DND-41 (cell line): ENCODE measurements around the gene HACD2.

ENCODE experiments used
- ATAC-seq: fragments of 200-7000 bp; cut with Tn5 transposase; 3 replicates; pipeline ENCODE4 v1.9.1; 2021; ENCODE audit warnings: low read depth; ENCODE audit not compliant: insufficient read depth
- DNase-seq: peaks from one replicate; pipeline ENCODE4 v3.0.0-alpha.2; 2020
- H2AFZ ChIP-seq: 2 replicates; pipeline ENCODE4 v1.6.0; 2012; ENCODE audit warnings: low read depth, low read length
- H3K27ac ChIP-seq: 2 replicates; pipeline ENCODE4 v1.5.1; 2012; ENCODE audit warnings: low read length, inconsistent platforms
- H3K27me3 ChIP-seq: fragments of 200-600 bp; sonication (generic); 2 replicates; pipeline ENCODE4 v1.6.0; 2012; ENCODE audit warnings: low read length, mild to moderate bottlenecking, inconsistent platforms; ENCODE audit not compliant: insufficient read depth, poor library complexity
- H3K36me3 ChIP-seq: 2 replicates; pipeline ENCODE4 v1.5.1; 2012; ENCODE audit warnings: low read length, inconsistent platforms; ENCODE audit not compliant: insufficient read depth
- H3K4me1 ChIP-seq: 2 replicates; pipeline ENCODE4 v1.5.1; 2012; ENCODE audit warnings: mild to moderate bottlenecking, low read length; ENCODE audit not compliant: insufficient read depth
- H3K4me2 ChIP-seq: 2 replicates; pipeline ENCODE4 v1.6.0; 2012; ENCODE audit warnings: mild to moderate bottlenecking, moderate library complexity, low read length, inconsistent platforms; ENCODE audit not compliant: insufficient read depth
- H3K4me3 ChIP-seq, 2 experiments: fragments of 200-600 bp in 1 of 2; shearing (Covaris generic) in 1 of 2; 2 replicates each; pipeline ENCODE4 v1.5.1; 2012 to 2016; ENCODE audit warnings: inconsistent platforms in 2 of 2, low read length in 2 of 2, mild to moderate bottlenecking in 2 of 2, low read depth in 1 of 2, moderate library complexity in 1 of 2
- H3K79me2 ChIP-seq: 2 replicates; pipeline ENCODE4 v1.6.0; 2012; ENCODE audit warnings: low read length, inconsistent platforms; ENCODE audit not compliant: insufficient read depth
- H3K9ac ChIP-seq: 2 replicates; pipeline ENCODE4 v1.6.0; 2012; ENCODE audit warnings: low read depth, mild to moderate bottlenecking, inconsistent platforms, low read length, moderate library complexity
- H3K9me3 ChIP-seq: 2 replicates; pipeline ENCODE4 v1.5.1; 2012; ENCODE audit warnings: low read length, moderate library complexity, mild to moderate bottlenecking, inconsistent platforms; ENCODE audit not compliant: insufficient read depth, severe bottlenecking
- H4K20me1 ChIP-seq: 2 replicates; pipeline ENCODE4 v1.6.0; 2012; ENCODE audit warnings: low read length; ENCODE audit not compliant: insufficient read depth
- CTCF ChIP-seq: IDR thresholded peaks from 2 replicates; pipeline ENCODE4 v1.5.1; 2012; ENCODE audit warnings: borderline replicate concordance, low read length, moderate library complexity, mild to moderate bottlenecking; ENCODE audit not compliant: poor library complexity, severe bottlenecking; ENCODE audit errors: extremely low read depth
- EZH2 ChIP-seq: IDR thresholded peaks from 3 replicates; pipeline ENCODE4 v1.6.1; 2012; ENCODE audit warnings: borderline replicate concordance, low read depth, mild to moderate bottlenecking, moderate library complexity, low read length, inconsistent platforms; ENCODE audit not compliant: severe bottlenecking

Gene HACD2

GRCh38 chr3:123562547-123562946 is 22.3 kb downstream of the HACD2 start:
- Histone ChIP-seq H2AFZ (no peak overlapping the region), H3K27ac (no peak overlapping the region), H3K27me3 (no peaks in the 10 kb centered on the region), H3K4me1 (no peaks in the 10 kb centered on the region), H3K9ac (no peak overlapping the region), H3K9me3 (no peaks in the 10 kb centered on the region), H4K20me1 (peaks cover 8% of the 10 kb centered on the region; the same call in 1 of the 2 replicates), H3K36me3 (peaks cover 10% of the 10 kb centered on the region; the same call in 1 of the 2 replicates), H3K4me2 (no peak overlapping the region), H3K79me2 (no peaks in the 10 kb centered on the region), H3K4me3 (no peak overlapping the region)
- no peak for DNase-seq
- TF ChIP-seq EZH2 = no peak
- TF ChIP-seq CTCF = no peak
- ATAC-seq = no peak

- Histone ChIP-seq H3K36me3 (peaks cover 10% of the 10 kb centered on the region; the same call in 1 of the 2 replicates), H3K4me3 (no peak overlapping the region), H3K79me2 (no peaks in the 10 kb centered on the region), H3K4me2 (no peak overlapping the region), H2AFZ (no peak overlapping the region), H3K27ac (no peak overlapping the region), H3K9me3 (no peaks in the 10 kb centered on the region), H3K4me1 (no peaks in the 10 kb centered on the region), H3K27me3 (no peaks in the 10 kb centered on the region), H3K9ac (no peak overlapping the region), H4K20me1 (peaks cover 8% of the 10 kb centered on the region; the same call in 1 of the 2 replicates)
- ATAC-seq (no peak), DNase-seq (no peak)
- TF ChIP-seq EZH2 (no peak), CTCF (no peak)
Measured at GRCh38 chr3:123561188-123561587, 23.7 kb downstream of the HACD2 start.

GRCh38 chr3:123559040-123559861 is 25.6 kb downstream of the HACD2 start:
- H3K9ac ChIP-seq = no peak overlapping the region
- peak; percentile 12 for DNase-seq

More at GRCh38 chr3:123559040-123559861, 25.6 kb downstream of the HACD2 start:
- Histone ChIP-seq H2AFZ (no peak overlapping the region), H3K27me3 (no peaks in the 10 kb centered on the region), H3K9me3 (no peaks in the 10 kb centered on the region), H3K79me2 (no peaks in the 10 kb centered on the region), H3K4me3 (no peak overlapping the region), H3K27ac (no peak overlapping the region), H3K4me1 (no peaks in the 10 kb centered on the region), H3K4me2 (no peak overlapping the region), H3K36me3 (0 out of 2 replicates have a peak, but pooled peaks cover 6% of the 10 kb centered on the region), H4K20me1 (peaks cover 8% of the 10 kb centered on the region; the same call in 1 of the 2 replicates)
- TF ChIP-seq CTCF (peak; percentile 77), EZH2 (no peak)
- ATAC-seq = peak; percentile 59; the same call in 2 of the 3 replicates
